WTC11 (cell line): Measurements from ENCODE around the gene ECHDC3. TPM values are rescaled to one million over a fixed set of nuclear protein-coding genes. Genes with fewer than 3 reads are reported as not detected.
A peak's percentile ranks its signal among the peaks of the same experiment; 100 is the strongest.

Experiments
- ATAC-seq: fragments of 200-7000 bp; cut with Tn5 transposase; 2 replicates; pipeline ENCODE4 v1.10.0; 2021; ENCODE audit warnings: mild to moderate bottlenecking, moderate library complexity
- CTCF ChIA-PET: fragments of 300-600 bp; sonication (Branson Sonifier 250); formaldehyde crosslinking; loops from one replicate; lab custom pipeline; 2021; ENCODE audit warnings: antibody characterized with exemption; lab: Charles Lee
- POLR2A ChIA-PET: fragments of 350-600 bp; sonication (Branson Sonifier 250); formaldehyde crosslinking; loops from one replicate; lab custom pipeline; 2021; ENCODE audit warnings: antibody characterized with exemption; lab: Charles Lee
- DNase-seq: peaks from one replicate; pipeline ENCODE4 v3.0.0; 2021; ENCODE audit warnings: low spot score
- H3K27ac Mint-ChIP-seq: 2 replicates; pipeline ENCODE4 v1.8.0; 2021; ENCODE audit warnings: mixed read lengths
- H3K27me3 Mint-ChIP-seq: 2 replicates; pipeline ENCODE4 v1.8.0; 2021; ENCODE audit warnings: low read depth, mild to moderate bottlenecking, moderate library complexity, mixed read lengths
- H3K36me3 Mint-ChIP-seq: 2 replicates; pipeline ENCODE4 v1.8.0; 2021; ENCODE audit warnings: mixed read lengths
- H3K4me1 Mint-ChIP-seq: 2 replicates; pipeline ENCODE4 v1.8.0; 2022; ENCODE audit warnings: mixed read lengths
- H3K4me3 Mint-ChIP-seq: 2 replicates; pipeline ENCODE4 v1.8.0; 2021; ENCODE audit warnings: mild to moderate bottlenecking, moderate library complexity, mixed read lengths
- H3K9me3 Mint-ChIP-seq: 2 replicates; pipeline ENCODE4 v1.8.0; 2021; ENCODE audit warnings: mixed read lengths
- ATF2 ChIP-seq: sonication (generic); formaldehyde crosslinking; IDR thresholded peaks from 2 replicates; pipeline ENCODE4 v1.8.1; 2022; ENCODE audit warnings: low read depth, missing genetic modification reagents, borderline replicate concordance
- EMX1 ChIP-seq: fragments of 250-450 bp; sonication (Bioruptor Pico); IDR thresholded peaks from 2 replicates; pipeline ENCODE4 v1.8.0; 2021; ENCODE audit warnings: mild to moderate bottlenecking
- FOXP1 ChIP-seq: sonication (generic); formaldehyde crosslinking; IDR thresholded peaks from 2 replicates; pipeline ENCODE4 v1.8.0; 2022; ENCODE audit warnings: missing genetic modification reagents, mild to moderate bottlenecking, moderate library complexity, borderline replicate concordance
- GABPB1 ChIP-seq: sonication (generic); formaldehyde crosslinking; IDR thresholded peaks from 2 replicates; pipeline ENCODE4 v1.8.1; 2023; ENCODE audit warnings: mild to moderate bottlenecking, missing genetic modification reagents
- GTF2I ChIP-seq: fragments of 250-450 bp; sonication (Bioruptor Pico); conservative IDR thresholded peaks from 2 replicates; pipeline ENCODE4 v1.4.0; 2021; ENCODE audit warnings: mild to moderate bottlenecking
- NFATC4 ChIP-seq: fragments of 250-450 bp; sonication (Bioruptor Pico); IDR thresholded peaks from 2 replicates; pipeline ENCODE4 v1.9.0; 2021; ENCODE audit warnings: mild to moderate bottlenecking
- NFE2L1 ChIP-seq: sonication (generic); formaldehyde crosslinking; IDR thresholded peaks from 2 replicates; pipeline ENCODE4 v1.8.1; 2023; ENCODE audit warnings: missing genetic modification reagents
- SP1 ChIP-seq: sonication (generic); formaldehyde crosslinking; conservative IDR thresholded peaks from 2 replicates; pipeline ENCODE4 v1.8.1; 2022; ENCODE audit warnings: missing genetic modification reagents
- ZBTB21 ChIP-seq: sonication (generic); formaldehyde crosslinking; IDR thresholded peaks from 2 replicates; pipeline ENCODE4 v1.8.1; 2023; ENCODE audit warnings: mild to moderate bottlenecking, missing genetic modification reagents, borderline replicate concordance
- ZBTB43 ChIP-seq: sonication (generic); formaldehyde crosslinking; IDR thresholded peaks from 2 replicates; pipeline ENCODE4 v1.8.1; 2023; ENCODE audit warnings: mild to moderate bottlenecking, missing genetic modification reagents
- ZNF138 ChIP-seq: sonication (generic); formaldehyde crosslinking; conservative IDR thresholded peaks from 2 replicates; pipeline ENCODE4 v1.8.1; 2022; ENCODE audit warnings: mild to moderate bottlenecking, moderate library complexity, missing genetic modification reagents
- ZNF423 ChIP-seq: fragments of 250-450 bp; sonication (Bioruptor Pico); IDR thresholded peaks from 2 replicates; pipeline ENCODE4 v2.1.2; 2022; ENCODE audit warnings: mild to moderate bottlenecking, moderate library complexity
- total RNA-seq: library from RNA; stranded (reverse); gene quantifications from 3 replicates; pipeline ENCODE4 v1.2.3, GENCODE V29; 2021
- TF ChIP-seq, protein P1 (sequence below): sonication (generic); formaldehyde crosslinking; conservative IDR thresholded peaks from 2 replicates; pipeline ENCODE4 v1.8.1; 2023; ENCODE audit warnings: mild to moderate bottlenecking, low read depth, missing genetic modification reagents, moderate library complexity
- TF ChIP-seq, protein P2 (sequence below): fragments of 200-600 bp; IDR thresholded peaks from 2 replicates; pipeline ENCODE4 v1.8.0; 2022; ENCODE audit warnings: antibody characterized with exemption
- TF ChIP-seq, protein P3 (sequence below): sonication (generic); formaldehyde crosslinking; IDR thresholded peaks from 2 replicates; pipeline ENCODE4 v1.8.1; 2023; ENCODE audit warnings: mild to moderate bottlenecking, missing genetic modification reagents, moderate library complexity

Gene ECHDC3
- total RNA-seq, 1 experiment from 2014 or later = 17.1 TPM

GRCh38 chr10:11698691-11699549 lies 43.3 kb upstream of the ECHDC3 start:
- H3K9me3 Mint-ChIP-seq = peaks cover 9% of the 10 kb centered on the region; the same call in 1 of the 2 replicates
- H3K27ac Mint-ChIP-seq = no peak overlapping the region
- no peaks in the 10 kb centered on the region for H3K4me1 Mint-ChIP-seq
- TF ChIP-seq ZNF138 (CRISPR knock-in tag) (no peak), GTF2I (CRISPR knock-in tag) (no peak), SP1 (no peak), EMX1 (no peak), NFATC4 (CRISPR knock-in tag) (no peak), ATF2 (CRISPR knock-in tag) (no peak), ZNF423 (no peak), FOXP1 (CRISPR knock-in tag) (no peak), ZBTB43 (CRISPR knock-in tag) (no peak), ZBTB21 (no peak)
- TF ChIP-seq, protein P1, sequence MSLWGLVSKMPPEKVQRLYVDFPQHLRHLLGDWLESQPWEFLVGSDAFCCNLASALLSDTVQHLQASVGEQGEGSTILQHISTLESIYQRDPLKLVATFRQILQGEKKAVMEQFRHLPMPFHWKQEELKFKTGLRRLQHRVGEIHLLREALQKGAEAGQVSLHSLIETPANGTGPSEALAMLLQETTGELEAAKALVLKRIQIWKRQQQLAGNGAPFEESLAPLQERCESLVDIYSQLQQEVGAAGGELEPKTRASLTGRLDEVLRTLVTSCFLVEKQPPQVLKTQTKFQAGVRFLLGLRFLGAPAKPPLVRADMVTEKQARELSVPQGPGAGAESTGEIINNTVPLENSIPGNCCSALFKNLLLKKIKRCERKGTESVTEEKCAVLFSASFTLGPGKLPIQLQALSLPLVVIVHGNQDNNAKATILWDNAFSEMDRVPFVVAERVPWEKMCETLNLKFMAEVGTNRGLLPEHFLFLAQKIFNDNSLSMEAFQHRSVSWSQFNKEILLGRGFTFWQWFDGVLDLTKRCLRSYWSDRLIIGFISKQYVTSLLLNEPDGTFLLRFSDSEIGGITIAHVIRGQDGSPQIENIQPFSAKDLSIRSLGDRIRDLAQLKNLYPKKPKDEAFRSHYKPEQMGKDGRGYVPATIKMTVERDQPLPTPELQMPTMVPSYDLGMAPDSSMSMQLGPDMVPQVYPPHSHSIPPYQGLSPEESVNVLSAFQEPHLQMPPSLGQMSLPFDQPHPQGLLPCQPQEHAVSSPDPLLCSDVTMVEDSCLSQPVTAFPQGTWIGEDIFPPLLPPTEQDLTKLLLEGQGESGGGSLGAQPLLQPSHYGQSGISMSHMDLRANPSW = no peak
- TF ChIP-seq, protein P2, sequence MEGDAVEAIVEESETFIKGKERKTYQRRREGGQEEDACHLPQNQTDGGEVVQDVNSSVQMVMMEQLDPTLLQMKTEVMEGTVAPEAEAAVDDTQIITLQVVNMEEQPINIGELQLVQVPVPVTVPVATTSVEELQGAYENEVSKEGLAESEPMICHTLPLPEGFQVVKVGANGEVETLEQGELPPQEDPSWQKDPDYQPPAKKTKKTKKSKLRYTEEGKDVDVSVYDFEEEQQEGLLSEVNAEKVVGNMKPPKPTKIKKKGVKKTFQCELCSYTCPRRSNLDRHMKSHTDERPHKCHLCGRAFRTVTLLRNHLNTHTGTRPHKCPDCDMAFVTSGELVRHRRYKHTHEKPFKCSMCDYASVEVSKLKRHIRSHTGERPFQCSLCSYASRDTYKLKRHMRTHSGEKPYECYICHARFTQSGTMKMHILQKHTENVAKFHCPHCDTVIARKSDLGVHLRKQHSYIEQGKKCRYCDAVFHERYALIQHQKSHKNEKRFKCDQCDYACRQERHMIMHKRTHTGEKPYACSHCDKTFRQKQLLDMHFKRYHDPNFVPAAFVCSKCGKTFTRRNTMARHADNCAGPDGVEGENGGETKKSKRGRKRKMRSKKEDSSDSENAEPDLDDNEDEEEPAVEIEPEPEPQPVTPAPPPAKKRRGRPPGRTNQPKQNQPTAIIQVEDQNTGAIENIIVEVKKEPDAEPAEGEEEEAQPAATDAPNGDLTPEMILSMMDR = no peak
- TF ChIP-seq, protein P3, sequence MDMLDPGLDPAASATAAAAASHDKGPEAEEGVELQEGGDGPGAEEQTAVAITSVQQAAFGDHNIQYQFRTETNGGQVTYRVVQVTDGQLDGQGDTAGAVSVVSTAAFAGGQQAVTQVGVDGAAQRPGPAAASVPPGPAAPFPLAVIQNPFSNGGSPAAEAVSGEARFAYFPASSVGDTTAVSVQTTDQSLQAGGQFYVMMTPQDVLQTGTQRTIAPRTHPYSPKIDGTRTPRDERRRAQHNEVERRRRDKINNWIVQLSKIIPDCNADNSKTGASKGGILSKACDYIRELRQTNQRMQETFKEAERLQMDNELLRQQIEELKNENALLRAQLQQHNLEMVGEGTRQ (CRISPR knock-in tag) = no peak
- TF ChIP-seq, all 79 proteins: peak for 0
- DNase-seq (no peak), ATAC-seq (no peak)
- ChIA-PET CTCF (interaction anchor here (1.2 kb wide), 1 partner anchor 37 kb away, joined by 3 read pairs; no protein-coding TSS in a partner anchor), POLR2A (no interaction called here)
- H3K36me3 Mint-ChIP-seq = no peaks in the 10 kb centered on the region
- no peak overlapping the region for H3K4me3 Mint-ChIP-seq
- H3K27me3 Mint-ChIP-seq = no peaks in the 10 kb centered on the region

DNA sequence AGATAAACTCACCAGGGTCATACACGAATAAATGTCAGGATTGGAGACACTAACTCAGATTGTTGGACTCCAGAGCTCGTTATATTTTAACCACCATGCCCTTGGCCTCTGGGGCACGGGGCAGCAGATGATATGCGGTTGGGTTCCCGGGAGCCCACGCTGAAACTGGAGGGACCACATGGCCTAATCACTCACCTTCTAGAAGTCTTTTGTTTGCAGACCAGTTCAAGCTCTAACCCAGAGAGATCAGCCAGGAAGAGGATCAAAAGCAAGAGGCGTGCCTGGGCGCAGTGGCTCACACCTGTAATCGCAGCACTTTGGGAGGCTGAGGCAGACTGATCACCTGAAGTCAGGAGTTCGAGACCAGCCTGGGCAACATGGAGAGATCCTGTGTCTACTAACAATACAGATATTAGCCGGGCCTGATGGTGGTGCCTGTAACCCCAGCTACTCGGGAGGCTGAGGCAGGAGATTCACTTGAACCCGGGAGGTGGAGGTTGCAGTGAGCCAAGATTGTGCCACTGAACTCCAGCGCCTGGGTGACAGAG lies 42.6 kb upstream of the ECHDC3 start:
- no peak overlapping the region for H3K4me3 Mint-ChIP-seq
- ChIA-PET CTCF (interaction anchor here (1.2 kb wide), 1 partner anchor 37 kb away, joined by 3 read pairs; no protein-coding TSS in a partner anchor), POLR2A (no interaction called here)
- DNase-seq (no peak), ATAC-seq (no peak)
- H3K27ac Mint-ChIP-seq = no peak overlapping the region
- TF ChIP-seq GABPB1 (CRISPR knock-in tag) = peak; percentile 45; the same call in 1 of the 2 replicates
- TF ChIP-seq NFE2L1 (CRISPR knock-in tag) = no peak
- H3K27me3 Mint-ChIP-seq = no peaks in the 10 kb centered on the region
- no peaks in the 10 kb centered on the region for H3K36me3 Mint-ChIP-seq
- H3K4me1 Mint-ChIP-seq = no peaks in the 10 kb centered on the region
- H3K9me3 Mint-ChIP-seq = peaks cover 9% of the 10 kb centered on the region; the same call in 1 of the 2 replicates
